ENCODE data around the gene NFKBIL1.

The NFKBIL1 gene

GRCh38 chr6:31535538-31536324 lies 11.7 kb upstream of the NFKBIL1 start:
- DNase-seq: no peak

GRCh38 chr6:31538805-31539400 lies 8.5 kb upstream of the NFKBIL1 start:
- no peak for DNase-seq

- DNase-seq: no peak
Measured at GRCh38 chr6:31540640-31541039, 6.8 kb upstream of the NFKBIL1 start.

- DNase-seq: peak; percentile 43
Measured at GRCh38 chr6:31541059-31541657, 6.2 kb upstream of the NFKBIL1 start.

GRCh38 chr6:31541658-31542521 lies 5.5 kb upstream of the NFKBIL1 start, which contains the start of gene DDX39B:
Gene DDX39B, minus strand, starts transcription at chr6:31542003. Its CDS starts 1,471 bp downstream, at chr6:31540532.
- DNase-seq: peak; percentile 88

GRCh38 chr6:31543639-31544038 lies 3.8 kb upstream of the NFKBIL1 start:
- no peak for DNase-seq

- no peak for DNase-seq
Measured at GRCh38 chr6:31544676-31545075, 2.7 kb upstream of the NFKBIL1 start.

GRCh38 chr6:31545291-31545690 lies 2.1 kb upstream of the NFKBIL1 start:
- DNase-seq: no peak

GRCh38 chr6:31546339-31546957 lies 960 bp upstream of the NFKBIL1 start, which contains the start of gene ATP6V1G2:
Gene ATP6V1G2, minus strand, starts transcription at chr6:31546608. Its CDS starts 49 bp downstream, at chr6:31546559.
- peak; percentile 73 for DNase-seq

GRCh38 chr6:31547727-31548543 lies 527 bp downstream of the NFKBIL1 start:
- no peak for DNase-seq

- no peak for DNase-seq
Measured at GRCh38 chr6:31548544-31548873, 1.1 kb downstream of the NFKBIL1 start.

- peak; percentile 55 for DNase-seq
Measured at GRCh38 chr6:31551371-31551770, 4.0 kb downstream of the NFKBIL1 start.

GRCh38 chr6:31556307-31556706 lies 8.9 kb downstream of the NFKBIL1 start:
- no peak for DNase-seq

GRCh38 chr6:31557443-31558317 lies 10.3 kb downstream of the NFKBIL1 start:
- DNase-seq: no peak

- DNase-seq: no peak
Measured at GRCh38 chr6:31558318-31558625, 10.9 kb downstream of the NFKBIL1 start.

- peak; percentile 51 for DNase-seq
Measured at GRCh38 chr6:31558631-31559500, 11.5 kb downstream of the NFKBIL1 start.

- DNase-seq: no peak
Measured at GRCh38 chr6:31559606-31559957, 12.2 kb downstream of the NFKBIL1 start.

- no peak for DNase-seq
Measured at GRCh38 chr6:31559958-31560696, 12.7 kb downstream of the NFKBIL1 start.

GRCh38 chr6:31560697-31561058 lies 13.3 kb downstream of the NFKBIL1 start:
- DNase-seq: no peak

Data from activated CD4-positive, alpha-beta T cell treated with anti-CD3 and anti-CD28 coated beads for 1 hour (primary cell).